ENCODE data around the gene MEMO1.
"Not testable (repeated sequence)": the region's sequence is repeated elsewhere in the genome, so short reads cannot be mapped to it uniquely, and the experiment has no call there.

Gene MEMO1

GRCh38 chr2:31956934-31957333, 53.9 kb downstream of the MEMO1 start:
- not testable (repeated sequence) for ATAC-seq

DNA sequence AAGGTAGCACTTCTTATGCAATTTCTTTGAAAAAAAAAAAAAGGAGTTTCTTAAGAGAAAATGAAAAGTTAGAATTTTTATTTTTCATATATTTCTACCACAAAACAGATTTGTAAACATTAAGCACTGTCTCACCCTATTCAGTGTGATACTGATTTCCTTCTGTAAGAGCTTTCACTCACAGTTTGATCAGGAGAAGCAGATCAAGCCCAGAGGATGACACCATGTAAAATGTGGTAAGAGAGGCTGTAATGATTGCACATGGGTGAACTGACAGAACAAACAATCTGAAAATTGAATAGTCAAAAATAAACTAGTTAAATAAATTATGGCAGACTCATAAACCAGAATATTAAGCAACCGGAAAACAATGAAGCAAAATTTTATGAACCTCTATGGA, 54.5 kb downstream of the MEMO1 start:
- ATAC-seq = no peak

DNA sequence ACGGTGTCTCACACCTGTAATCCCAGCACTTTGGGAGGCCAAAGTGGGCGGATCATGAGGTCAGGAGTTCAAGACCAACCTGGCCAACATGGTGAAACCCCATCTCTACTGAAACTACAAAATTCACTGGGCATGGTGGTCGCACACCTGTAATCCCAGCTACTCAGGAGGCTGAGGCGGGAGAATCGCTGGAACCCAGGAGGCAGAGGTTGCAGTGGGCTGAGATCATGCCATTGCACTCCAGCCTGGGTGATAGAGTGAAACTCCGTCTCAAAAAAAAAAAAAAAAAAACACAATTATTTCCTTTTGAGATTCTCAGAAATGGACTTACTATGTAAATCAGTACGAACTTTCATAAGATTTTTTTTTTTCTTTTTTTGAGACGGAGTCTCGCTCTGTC, 57.7 kb downstream of the MEMO1 start:
- not testable (repeated sequence) for ATAC-seq

DNA sequence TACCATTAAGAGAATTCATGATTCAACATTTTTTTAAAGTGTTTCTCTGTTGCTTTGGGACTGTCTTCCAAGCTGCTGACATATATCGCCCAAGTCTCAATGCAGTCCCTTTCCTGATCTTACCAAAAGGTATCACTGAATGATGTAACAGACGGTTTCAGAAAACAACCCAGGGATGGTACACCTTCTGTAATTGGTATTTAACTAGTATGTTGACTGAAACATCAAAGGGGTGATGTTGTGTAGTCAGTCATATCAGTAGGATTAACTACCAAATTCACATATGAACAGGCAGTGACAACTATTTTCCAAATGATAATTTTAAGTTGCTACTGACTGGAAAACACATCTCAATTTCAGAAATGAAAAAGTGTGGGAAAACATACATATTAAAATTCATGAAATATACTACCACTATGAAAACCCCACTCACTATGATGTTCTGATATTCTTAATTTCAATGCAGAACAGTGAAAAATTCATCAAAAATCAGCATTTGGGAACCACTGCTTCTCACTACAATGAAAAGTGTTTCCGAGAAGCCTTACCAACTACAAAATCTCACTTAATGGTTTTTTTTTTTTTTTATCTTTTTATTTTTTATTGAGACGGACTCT, 59.8 kb downstream of the MEMO1 start:
- ATAC-seq = peak; percentile 53 to 94

DNA sequence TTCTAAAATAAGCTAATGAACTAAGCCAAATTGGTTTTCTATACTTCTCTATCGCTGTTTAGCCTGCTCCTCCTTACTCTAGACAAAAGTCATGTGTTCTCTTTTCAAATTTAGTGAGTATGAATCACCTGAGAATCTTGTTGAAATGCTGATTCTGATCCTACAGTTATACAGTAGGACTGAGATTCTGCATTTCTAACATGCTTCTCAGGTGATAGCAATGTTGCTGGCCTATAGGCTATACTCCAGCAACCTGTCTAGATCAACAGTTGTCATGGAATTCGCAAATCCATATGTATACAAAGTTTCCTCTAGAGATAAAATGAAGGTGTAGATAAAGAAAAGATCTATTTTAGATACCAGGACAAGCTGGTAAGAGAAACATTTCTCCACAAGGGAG, 62.9 kb downstream of the MEMO1 start:
- no peak for ATAC-seq

DNA sequence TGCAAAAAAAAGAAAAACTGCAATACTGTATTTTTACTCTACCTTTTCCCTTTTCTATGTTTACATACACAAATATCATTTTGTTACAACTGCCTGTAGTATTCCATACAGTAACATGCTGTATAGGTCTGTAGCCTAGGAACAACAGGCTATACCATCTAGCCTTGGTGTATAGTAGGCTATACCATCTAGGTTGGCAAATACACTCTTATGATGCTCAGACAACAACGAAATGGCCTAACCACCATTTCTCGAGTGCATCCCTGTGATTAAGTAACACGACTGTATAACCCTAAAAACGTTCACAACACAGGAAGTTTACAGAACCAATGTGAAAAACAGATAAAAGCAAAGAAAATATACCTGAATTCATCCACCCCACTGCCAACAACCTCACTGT, 64.0 kb downstream of the MEMO1 start:
- ATAC-seq = no peak

DNA sequence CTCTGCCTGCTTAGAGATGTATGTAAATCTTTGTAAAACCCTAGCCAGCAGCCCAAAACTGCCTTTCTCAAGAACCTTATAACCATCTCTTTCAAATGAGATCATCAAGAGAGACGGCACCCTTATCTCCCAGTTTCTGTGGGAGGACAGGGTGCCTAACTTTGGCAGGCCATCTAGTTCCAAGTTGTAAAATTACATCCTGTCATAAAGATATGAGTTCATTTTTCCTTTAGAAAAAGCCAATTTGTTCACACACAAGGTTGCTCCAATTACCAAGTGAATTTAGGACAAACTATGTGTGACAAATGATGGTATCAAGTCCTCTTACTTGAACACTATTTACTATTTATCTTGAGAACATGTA, 65.3 kb downstream of the MEMO1 start:
- no peak for ATAC-seq

GRCh38 chr2:31944828-31945571, 65.8 kb downstream of the MEMO1 start:
- ATAC-seq = no peak

DNA sequence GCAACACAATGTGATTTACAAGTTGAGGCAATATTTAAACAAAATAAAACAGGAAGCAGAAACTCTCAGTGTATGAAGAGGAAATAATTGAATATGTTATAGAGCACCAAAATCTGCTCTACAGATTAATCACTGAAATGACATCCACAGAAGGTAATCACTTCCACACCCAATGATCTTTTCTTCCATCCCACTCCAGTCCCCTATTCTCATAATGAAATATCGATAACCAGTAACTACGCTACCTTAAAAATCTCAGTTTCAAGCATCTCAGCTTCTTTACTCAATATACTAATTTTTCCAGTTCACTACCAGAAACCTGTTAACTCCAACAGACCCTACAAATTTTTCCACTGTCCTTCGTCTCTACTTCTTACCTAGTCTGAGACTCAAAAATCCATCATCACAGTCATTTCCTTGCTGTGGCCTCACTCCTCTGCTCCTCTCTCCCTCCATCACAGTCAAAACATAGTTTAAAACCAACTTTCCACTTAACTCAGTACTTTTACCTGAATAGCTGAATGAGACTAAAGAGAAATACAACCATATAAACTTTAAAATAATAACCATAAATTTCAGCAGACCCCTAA, 67.1 kb downstream of the MEMO1 start:
- no peak for ATAC-seq

DNA sequence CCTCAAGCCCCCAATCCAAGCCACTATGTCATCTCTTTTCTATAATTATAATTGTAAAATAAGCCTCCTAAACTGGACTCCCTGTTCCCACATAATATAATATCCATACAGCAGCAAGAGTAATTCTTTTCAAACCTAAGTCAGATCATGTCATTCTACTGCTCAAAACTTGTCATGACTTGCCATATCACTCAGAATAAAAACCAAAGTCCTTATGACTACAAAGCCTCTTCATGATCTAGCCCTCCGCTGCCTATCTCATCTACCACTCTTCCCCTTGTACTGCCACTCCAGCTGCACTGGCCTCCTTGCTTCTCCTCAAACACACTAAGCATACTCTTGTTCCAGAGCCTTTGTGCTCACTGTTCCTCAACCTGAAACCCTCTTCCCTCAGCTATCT, 69.9 kb downstream of the MEMO1 start:
- no peak for ATAC-seq

- no peak for ATAC-seq
Observed at GRCh38 chr2:31937741-31938140, 73.1 kb downstream of the MEMO1 start.

DNA sequence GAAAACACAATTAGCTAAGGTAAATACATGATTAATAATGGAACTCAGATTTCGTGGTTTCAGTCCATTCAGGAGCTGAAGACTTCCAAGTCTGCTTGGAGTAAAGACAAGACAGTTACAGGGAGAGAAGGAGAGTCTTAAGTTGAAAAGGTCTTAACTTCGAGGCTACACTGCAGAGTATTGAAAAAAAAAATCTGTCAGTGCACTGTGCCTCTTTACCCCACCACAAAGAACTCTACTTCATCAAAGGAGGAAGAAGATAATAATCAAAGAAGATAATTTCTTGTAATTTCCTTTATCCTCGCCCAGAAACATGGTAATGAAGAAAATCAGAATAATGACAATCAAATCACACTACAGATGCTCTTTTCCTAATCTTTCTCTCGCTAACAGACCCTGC, 75.4 kb downstream of the MEMO1 start:
- ATAC-seq = no peak

DNA sequence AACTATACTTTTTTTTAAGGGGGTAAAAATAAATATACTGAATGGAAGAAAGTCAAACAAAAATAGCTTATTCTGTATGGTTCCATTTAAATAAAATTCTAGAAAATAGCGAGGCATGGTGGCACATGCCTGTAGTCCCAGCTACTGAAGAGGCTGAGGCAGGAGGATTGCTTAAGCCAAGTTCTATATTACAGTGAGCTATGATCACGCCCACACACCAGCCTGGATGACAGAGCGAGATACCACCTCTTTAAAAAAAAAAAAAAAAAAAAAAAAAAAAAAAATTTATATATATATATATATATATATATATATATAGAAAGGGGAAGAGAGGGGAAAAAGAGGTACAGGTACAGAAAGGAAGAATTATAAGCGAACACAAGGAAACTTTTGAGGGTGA, 77.7 kb downstream of the MEMO1 start:
- no peak for ATAC-seq

DNA sequence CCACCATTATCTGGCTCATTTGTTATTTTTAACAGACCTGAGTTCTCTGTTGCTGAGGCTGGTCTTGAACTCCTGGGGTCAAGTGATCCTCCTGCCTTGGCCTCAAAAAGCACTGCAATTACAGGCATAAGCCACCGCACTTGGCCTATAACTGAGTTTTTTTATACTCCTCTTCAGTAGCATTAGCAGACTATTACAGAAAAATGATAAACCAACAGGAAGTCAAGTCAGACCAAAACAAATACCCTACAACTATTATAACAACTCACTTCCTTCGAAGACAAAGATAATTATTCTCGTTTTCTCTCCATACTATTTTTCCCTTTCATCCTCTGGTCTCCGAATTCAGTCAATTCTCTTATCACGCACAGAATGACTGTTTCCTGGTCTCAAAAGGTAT, 78.2 kb downstream of the MEMO1 start:
- peak; percentile 20 to 28 for ATAC-seq

DNA sequence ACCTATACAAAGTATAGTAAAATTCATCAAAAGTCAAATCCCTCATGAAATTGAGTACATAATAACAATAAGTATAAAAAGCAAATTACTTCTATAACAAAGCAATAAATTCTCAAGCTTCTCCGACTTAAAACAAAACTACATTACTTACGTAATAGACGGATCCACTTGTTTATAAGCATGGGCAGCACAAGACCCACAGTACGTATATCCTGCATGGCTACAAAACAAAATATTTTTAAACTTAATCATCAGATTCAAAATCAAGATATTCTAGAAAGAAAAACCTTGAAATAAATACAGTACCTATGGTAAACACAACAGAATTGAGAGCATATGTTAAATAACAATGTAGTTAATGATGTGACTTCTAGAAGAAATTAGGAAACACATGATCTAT, 78.9 kb downstream of the MEMO1 start:
- no peak for ATAC-seq

- ATAC-seq = no peak
Observed at GRCh38 chr2:31925517-31925916, 85.3 kb downstream of the MEMO1 start.

GRCh38 chr2:31923662-31924061, 87.1 kb downstream of the MEMO1 start:
- no peak for ATAC-seq

GRCh38 chr2:31922542-31923408, 88.0 kb downstream of the MEMO1 start:
- ATAC-seq = peak in 1 of 2 donors; percentile 35

- ATAC-seq = no peak
Observed at GRCh38 chr2:31920962-31921361, 89.8 kb downstream of the MEMO1 start.

GRCh38 chr2:31919499-31919898, 91.3 kb downstream of the MEMO1 start:
- no peak for ATAC-seq

DNA sequence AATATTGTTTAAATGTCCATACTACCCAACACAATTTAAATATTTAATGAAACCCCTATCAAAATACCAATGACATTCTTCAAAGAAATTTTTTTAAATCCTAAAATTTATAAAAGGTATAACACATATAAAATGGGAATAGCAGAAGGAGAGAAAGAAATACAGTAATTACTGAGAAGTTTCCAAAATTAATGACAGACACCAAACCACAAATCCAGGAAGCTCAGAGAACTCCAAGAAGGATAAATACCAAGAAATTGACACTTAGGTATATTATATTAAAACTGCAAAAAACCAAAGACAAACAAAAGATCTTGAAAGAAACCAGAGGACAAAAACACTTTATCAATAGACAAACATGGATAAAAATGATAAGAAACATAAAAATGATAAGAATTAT, 101.1 kb downstream of the MEMO1 start:
- no peak for ATAC-seq

GRCh38 chr2:31907491-31907890, 103.3 kb downstream of the MEMO1 start:
- not testable (repeated sequence) for ATAC-seq

DNA sequence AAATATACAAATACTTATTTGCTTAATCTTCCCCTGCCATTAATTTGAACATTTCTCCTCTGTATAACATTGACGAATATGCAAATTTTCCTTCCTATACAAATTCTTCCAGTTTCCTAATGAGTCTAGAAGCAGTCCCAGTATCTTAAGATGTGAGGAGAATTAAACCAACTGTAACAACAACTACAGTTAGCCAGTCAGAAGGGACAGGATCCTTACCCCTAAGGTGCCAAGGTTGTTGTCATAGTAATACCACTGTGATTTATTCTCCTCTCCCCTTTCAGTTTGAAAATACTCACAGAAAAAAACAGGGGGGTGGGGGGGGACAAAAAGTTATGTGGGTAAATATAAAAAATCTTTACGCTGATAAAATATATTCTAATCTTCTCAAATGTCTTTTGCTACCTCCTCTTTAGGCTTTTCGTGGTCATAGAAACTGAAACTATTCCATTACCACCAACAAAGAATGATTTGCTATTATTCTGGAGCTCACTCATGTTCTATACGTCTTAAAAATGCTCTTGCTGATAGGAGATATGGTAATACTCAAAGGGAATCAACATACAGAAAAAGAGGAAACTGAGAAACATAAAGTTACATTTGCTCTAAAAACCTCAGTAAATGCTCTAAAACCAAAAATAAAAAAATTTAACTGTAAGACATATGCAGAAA, 107.6 kb downstream of the MEMO1 start:
- peak; percentile 17 to 33 for ATAC-seq

Measured in activated CD4-positive, CD25-positive, alpha-beta regulatory T cell treated with anti-CD3 and anti-CD28 coated beads, Interleukin-2, amount 50 U/mL, for 24 hours (primary cell).